Right forelimb (tissue), 1 donor: ENCODE results near the gene FBXW12.

Experiments used
- DNase-seq: peaks from one replicate; pipeline ENCODE4 v3.0.0-alpha.2; 2018

The FBXW12 gene

DNA sequence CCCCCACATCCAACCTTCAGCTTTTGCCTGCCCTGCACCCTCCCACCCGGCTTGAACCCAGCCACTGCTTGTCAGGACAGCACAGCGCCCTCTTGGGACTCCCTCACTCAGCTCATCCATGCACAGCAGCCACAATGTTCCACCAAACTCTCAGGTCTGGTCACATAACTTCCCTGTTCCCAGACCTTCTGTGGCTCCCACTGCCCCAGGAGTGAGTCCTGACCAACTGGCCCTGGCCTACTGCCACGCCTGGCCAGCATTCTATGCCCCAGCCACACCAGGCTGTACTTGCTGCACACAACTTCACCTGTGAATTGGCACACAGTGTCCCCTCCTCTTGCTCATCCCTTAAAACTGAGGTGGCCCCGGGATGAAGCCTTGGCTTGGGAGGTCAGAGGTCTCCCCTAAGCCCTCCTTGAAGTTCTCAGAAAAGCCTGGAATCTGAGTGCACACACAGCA is 36.8 kb downstream of the FBXW12 start:
- DNase-seq, result peak; percentile 30

DNA sequence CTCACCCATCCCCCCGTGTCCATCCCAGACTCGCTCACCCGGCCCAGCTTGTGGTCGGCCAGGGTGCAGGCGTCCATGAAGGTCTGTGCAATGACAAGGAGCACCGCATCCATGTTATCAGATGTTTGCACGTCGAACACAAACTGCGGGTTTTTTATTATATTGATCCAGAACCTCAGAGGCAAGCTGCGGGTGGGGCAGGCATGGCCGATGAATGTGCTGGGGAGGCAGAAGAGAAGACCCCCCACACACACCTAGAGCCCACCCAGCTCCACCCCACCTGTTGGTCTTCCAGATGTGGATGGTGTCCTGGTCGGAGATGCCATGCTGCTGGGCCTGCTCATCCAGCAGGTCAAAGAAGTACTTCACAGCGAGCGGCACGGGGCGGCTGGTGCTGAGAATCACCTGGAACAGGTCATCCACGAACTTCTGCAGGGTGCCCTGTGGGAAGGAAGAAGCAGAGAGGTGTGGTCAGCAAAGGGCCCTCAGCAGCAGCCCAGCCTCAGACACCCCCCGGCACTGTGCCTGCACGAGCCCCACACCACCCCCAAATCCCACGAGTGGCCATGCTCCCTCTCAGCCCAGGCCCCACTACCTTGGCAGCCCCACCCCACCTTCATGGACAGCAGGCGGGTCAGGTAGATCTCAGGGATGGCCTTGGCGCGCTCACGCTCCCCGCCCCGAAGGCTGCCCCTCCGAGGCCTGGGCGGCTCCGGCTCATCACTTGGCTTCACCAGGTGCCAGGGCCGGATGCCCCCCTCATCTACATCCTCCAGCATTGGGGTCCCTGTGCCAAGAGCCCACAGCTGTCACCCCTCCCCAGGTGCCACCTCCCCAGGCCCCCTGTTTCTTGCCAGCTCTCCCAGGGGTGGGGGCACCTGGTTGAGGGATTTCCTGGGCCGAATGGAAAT is 37.5 kb downstream of the FBXW12 start:
- peak; percentile 43 for DNase-seq

DNA sequence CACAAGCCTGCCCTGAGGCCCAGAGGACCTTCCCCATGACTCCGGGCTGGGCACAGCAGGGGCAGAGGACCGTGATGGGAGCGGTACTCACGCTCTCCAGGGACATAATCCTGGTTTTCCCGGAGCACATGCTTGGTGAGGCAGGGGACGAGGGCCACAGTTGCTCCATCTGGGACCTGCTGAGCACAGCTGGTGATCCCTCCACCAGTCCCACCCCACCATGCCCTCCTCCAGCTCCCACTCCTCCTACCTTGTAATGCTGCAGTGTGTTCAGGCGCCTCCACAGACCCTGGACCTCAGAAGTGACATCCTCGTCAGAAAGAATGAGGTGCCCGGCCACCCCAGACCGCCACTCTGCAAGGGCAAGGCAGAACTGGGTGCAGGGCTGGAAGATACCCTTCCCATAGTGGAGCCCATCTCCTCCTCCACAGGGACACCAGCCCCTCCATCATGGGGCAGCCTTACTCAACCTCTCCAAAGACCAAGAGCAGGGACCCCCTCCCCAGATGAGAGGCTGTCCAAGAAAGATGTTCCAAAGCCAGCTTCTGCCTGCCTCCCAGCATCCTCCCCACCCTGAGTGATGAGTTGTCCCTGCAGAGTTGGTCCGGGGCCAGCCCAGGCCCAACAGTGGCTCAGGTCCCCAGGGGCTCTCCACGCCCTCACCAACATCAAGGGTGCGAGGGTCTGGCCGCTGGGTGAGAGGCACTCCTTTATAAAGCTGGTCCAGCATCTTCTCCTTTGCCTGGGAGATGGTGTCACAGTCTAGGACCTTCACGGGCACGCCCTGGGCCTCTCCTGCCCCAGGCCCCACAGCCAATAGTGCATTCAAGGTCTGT is 38.4 kb downstream of the FBXW12 start:
- DNase-seq, result peak; percentile 35

GRCh38 chr3:48411041-48411588 is 39.1 kb downstream of the FBXW12 start:
- DNase-seq, result peak; percentile 21

- DNase-seq, result peak; percentile 36
Measured at GRCh38 chr3:48411606-48412374, 39.8 kb downstream of the FBXW12 start.

GRCh38 chr3:48412375-48413001 is 40.5 kb downstream of the FBXW12 start:
- DNase-seq, result peak; percentile 22

- DNase-seq, result no peak
Measured at GRCh38 chr3:48413086-48413485, 41.1 kb downstream of the FBXW12 start.

- no peak for DNase-seq
Measured at GRCh38 chr3:48413611-48414010, 41.6 kb downstream of the FBXW12 start.

GRCh38 chr3:48414376-48415250 is 42.6 kb downstream of the FBXW12 start:
- no peak for DNase-seq

DNA sequence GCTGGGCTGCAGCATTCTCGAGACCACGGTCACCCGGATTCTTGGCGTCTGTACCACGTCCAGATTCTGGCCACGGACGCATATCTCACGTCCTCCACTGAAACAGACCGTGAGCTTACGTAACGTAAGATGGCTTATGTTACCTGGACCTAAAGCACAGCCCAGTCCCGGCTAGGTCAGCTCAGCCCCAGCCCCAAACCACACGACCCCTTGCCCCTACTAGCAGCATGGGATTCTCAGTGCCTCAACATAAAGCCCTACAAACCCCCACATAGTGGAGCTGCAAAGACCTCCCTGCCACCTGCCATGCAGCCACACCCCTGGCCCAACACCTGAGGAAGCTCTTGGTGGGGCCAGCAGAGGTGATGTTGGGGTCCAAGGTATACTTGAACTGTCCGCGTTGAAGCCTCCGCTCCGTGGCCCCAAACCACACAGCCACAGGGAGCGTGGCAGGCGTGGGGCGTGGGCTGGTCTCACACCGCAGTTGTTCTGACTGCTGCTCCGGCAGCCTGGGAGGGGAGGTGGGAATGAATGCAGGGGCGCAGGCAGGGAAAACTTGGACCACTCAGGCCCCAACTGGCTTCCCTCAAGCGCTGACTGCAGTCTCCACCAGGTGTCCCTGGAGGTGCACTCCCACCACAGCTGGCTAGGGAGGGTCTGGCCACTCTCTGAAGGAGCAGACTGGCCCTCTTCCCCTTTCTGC is 43.4 kb downstream of the FBXW12 start:
- no peak for DNase-seq

DNA sequence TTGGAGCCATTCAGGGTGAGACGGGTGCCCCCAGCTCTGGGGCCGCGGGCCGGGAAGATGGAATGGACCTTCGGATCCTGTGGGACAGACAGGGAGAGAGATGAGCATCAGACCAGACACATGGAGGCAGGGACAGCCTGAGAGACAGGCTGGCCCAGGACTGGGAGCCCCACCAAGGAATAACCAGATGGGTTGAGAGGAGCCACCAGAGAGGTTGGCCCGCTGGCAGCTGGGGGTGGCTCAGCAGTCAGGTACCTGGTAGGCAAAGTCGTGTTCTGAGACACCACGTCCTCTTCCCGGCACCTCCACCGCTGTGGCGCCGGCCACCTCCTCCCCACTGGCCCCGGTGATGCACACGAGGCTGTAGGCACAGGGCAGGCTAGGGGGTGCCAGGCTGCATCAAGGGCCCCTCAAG is 44.1 kb downstream of the FBXW12 start:
- DNase-seq, result no peak

- DNase-seq, result no peak
Measured at GRCh38 chr3:48416546-48416945, 44.5 kb downstream of the FBXW12 start.

- DNase-seq, result no peak
Measured at GRCh38 chr3:48417529-48418108, 45.6 kb downstream of the FBXW12 start.

DNA sequence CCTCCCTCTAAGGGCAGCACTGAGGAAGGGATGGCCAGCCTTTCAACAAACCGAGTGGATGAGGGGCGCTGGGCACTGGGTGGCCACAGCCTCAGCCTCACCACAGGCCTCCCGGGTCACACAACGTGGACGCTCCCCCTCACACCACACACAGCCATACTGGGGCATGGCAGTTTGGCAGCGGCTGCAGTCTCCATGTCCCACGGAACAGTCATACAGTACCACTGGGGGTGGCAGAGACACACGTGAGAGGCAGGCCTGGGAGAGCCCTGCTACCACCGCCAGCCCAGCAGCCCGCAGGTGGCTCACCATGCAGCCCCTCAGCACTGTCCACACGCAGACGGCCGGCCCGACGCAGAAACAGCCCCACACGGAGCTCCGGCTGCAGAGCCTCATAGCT is 46.1 kb downstream of the FBXW12 start:
- no peak for DNase-seq

DNA sequence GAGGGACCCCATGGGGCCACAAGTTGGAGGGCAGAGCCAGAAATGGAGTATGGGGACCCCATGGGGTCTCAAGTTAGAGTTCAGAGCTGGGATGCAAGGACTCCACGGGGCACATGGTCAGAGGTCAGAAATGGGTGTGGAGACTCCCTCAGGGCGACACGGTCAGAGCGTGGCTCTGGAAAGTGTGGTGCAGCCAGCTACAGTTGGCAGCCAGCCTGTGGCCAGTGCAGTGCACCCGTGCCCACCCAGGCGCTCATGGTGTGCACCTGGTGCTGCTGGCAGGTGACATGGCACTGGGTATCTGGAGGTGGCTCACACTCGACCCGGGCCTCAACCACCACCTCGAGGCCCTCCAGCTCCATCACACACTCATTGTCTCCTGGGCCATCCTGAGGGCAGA is 46.6 kb downstream of the FBXW12 start:
- no peak for DNase-seq

DNA sequence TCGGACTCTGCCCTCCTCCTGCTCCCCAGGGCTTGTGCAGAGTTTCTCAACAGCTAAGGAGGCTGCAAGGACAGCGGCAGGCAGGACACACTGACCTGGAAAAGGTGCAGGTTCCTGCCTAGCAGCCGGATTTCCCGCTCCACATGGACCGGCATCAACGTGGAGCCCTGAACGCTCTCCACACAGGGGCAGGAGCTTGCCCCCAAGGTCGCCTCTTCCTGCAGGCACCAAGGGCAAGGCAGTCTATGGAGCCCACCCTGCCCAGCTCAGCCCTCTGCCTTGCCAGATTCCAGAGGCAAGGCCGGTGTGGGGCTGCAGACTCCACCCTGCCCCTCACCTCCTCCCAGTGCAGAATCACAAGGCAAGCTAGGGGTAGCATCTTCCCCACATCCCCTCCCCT is 47.1 kb downstream of the FBXW12 start:
- no peak for DNase-seq

DNA sequence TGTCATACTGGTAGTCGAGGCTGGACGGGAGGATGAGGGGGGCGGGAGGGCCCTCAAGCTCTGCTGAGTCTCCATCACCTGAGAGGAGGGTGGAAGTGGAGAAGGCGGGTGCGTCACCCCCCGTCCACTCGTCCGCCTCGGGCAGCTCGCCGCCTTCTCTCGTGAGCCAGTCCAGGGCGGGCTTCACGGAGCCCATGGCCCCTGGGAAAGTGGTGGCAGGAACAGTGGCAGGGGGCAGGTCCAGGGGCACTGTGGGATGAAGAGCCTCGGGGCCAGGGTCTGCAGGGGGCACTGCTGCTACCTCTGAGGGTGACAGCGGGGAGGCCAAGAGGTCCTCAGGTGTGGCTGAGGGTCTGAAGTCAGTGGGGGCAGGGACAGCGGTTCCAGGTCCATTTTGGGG is 47.6 kb downstream of the FBXW12 start:
- no peak for DNase-seq

DNA sequence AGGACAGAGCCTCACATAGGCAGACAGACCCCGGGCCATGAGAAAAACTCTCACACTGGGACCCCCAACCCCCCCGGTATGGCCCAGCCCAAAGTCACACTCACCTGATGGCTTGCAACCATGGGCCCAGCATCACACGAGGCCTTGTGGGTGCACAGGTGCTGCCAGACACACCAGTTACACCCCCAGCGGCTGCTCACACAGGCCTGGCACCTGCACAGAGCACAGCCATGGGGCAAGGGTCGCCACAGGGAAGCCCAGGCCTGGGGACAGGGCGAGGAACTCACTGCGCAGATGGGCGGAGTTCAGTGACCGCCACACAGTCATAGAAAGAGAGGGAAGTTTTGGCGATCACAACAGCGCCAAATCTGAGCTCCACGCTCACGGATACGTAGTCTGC is 48.5 kb downstream of the FBXW12 start:
- no peak for DNase-seq

GRCh38 chr3:48422272-48422671 is 50.3 kb downstream of the FBXW12 start:
- no peak for DNase-seq

DNA sequence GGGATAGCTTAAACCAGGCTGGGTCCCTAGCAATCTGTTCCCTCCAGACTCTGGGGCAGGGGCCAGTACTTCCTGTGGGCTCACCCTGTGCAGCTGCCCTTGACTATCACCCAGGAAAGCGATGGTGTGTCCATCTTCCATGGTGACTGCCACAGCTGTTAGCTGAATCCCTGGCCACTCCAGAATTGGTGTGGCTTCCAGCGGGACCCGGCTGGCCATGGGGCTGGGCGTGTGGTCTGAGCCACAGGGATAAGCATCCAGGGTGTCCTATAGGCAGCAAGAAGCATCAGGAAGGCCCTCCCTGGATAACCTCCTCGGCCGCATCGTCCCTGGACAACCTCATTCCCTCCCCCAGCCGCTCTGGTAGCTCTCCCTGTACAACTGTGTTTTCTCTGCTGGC is 50.7 kb downstream of the FBXW12 start:
- no peak for DNase-seq
